DLD1 (cell line): Measurements from ENCODE around the gene AGT.
"Not testable (repeated sequence)": the region's sequence is repeated elsewhere in the genome, so short reads cannot be mapped to it uniquely, and the experiment has no call there.

Source experiments
- in situ Hi-C: cut with HindIII; loops from 2 replicates; pipeline ENCODE4 v1.10.0; 2017; ENCODE audit warnings: low sequenced_read_pairs

The AGT gene

DNA sequence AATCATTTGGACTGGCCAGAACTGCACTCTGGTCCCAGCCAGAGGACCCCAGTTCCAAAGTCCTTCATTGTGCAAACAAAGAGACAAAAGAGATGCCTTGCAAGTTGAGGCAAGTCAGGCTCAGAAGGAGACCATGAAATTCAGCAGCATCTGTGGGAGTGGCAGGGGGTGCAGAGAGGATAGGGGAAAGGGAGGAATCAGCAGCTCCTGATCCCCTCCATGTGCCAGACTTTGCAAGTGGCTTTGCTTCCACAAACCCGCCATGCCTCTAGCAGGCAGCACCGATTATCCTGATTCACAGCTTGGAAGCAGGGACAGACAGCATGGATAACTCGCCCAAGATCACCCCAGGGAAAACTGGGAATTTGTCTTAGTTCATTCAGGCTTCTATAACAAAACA, 31.1 kb upstream of the AGT start:
- in situ Hi-C loops: no loop called here

DNA sequence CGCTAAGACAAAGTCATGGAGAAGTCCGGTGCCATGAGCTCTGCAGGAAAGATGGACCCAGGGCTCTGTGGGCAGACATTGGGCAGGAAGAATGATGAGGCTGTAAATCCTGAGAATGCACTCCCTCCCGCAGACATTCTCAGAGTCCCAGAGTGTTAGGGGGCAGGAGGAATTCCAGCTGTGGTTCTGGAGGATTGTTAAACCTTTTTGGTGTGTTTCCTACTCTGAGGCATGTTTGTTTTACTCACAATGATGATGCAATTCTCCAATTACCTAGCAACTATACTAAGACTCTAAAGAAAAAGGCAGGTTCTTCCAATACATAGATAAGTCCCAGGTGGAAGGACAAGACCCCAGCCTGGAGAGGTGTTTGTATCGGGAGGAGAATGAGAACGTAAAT, 30.5 kb upstream of the AGT start:
- in situ Hi-C loops: no loop called here

DNA sequence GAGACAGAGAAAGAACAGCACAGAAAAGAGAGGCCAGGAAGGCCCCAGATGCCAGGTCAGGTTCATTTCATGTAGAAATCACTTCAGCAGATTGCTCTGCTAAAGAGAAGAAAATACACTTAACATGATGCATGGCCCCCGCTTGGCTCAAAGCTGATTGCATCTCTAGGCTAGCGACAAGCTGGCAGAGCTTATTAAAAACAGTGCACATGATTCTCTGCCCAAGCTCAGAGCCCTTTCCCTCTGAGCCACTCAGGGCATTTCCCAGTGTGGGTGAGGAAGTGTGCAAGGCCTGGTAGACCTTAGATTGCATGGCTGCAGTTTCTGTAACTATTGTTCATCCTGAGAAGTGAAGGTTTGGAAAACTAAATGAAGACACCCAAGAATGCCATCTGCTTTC, 30.0 kb upstream of the AGT start:
- in situ Hi-C loops: no loop called here

DNA sequence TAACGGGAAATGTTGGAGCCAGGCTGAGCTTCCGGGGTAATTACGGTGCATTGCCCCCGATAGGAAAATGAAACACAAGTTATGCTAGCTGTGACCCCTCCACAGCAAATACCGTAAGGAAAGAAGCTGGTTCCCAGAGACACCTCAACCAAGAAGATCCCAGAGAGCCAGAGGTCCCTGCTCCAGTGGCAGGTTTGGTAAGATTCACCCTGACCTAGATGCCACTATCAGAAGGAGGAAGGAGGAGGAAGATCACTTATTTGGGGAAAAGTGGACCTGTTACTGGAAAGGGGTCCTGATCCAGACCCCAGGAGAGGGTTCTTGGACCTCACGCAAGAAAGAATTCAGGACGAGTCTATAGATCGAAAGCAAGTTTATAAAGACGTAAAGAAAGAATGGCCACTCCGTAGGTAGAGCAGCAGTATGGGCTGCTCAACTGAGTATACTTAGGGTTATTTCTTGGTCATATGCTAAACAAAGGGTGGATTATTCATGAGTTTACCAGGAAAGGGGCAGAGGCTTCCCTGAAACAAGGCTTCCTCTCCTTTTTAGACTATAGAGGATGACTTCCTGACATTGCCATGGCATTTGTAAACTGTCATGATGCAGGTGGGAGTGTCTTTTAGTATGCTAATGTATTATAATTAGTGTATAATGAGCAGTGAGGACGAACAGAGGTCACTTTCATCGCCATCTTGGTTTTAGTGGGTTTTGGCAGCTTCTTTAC, 25.8 kb upstream of the AGT start:
- in situ Hi-C loops: no loop called here

DNA sequence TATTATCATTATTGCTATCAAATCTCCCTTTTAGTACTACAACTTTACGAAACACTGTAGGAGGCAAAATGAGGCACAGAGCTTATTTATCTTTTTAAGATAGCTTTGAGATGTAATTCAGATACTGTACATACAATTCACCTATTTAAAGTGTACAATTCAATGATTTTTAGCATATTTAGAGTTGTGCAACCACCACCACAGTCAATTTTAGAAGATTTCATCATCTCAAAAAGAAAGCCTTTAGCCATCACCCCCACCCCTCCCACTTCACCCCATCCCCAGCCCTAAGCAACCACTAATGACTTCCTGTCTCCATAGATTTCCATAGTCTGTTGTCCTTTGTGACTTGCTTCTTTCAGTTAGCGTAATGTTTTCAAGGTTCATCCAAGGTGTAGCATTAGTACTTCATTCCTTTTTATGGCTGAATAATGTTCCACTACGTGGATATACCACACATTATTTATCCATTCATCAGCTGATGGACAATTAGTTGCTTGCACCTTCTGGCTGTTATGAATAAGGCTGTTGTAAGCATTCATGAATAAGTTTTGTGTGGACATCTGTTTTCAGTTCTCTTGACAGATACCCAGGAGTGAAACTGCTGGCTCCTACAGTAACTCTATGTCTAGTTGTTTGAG, 23.8 kb upstream of the AGT start:
- in situ Hi-C loops: no loop called here

DNA sequence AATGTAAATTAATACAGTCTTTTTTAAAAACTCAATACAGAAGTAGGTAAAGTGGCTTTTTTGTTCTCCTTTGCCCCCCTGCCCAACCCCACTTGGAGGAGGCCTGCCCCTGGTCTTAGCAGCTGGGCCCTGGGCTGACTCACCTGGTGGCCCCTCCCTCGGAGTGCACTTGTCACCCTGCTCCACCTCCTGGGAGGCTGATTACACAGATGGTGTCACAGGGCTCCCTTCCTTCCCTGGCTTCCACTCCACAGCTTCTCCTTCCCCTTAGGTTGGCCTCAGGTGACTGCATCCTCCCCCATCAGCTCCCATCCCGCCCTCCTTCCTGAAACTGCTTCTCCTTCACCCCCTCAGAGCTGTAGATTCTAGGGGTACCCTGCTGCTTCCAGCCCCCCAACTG, 21.5 kb upstream of the AGT start:
- in situ Hi-C loops: no loop called here

DNA sequence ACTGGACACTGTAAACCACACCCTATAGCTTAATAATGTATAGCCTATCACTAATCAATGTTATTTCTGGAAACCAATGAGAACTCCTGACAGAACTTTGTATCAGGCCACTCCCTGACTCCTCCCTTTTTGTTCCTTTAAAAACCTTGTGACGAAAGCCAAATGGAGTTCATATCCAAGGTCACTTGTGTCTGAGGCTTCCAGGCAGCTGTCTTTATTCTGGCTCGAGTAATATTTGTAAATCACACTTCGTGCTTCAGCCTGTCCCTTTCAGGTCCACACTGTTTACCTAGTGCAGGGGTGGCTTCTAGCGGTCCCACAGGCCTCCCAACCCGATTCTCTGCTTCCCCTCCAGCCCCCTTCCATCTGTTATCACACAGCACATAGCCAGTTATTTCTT, 17.1 kb upstream of the AGT start:
- in situ Hi-C loops: no loop called here

DNA sequence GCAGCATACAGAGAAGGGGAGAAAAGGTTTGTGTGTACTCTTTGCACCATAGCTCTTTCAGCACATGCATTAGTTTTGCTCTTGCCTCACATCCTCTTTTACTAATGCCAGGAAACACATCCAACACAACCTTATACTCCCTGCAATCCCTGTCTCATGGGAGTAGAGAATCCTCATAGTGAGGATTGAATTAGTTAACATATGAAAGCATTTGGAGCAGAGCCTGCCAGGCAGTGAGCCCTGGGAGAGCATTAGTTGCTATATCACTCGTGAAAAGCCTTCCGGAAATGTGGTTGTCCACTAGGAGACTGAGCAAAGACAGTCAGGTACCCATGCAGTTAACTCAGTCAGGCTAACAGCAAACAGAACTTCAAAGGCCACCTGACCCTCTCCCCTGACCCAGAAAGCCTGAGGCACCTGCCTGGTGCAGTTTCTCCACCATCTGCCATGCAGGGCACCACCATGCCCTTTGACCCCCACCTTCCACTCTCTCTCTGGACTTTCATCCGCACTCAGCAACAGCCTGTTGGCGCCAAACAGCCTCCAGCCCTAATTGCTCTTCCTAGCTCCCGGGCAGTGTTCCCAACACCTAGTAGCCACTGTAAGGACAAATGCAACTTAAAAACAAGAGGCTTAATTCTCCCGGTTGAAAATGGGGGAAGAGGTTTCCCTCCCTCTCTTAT, 14.9 kb upstream of the AGT start:
- in situ Hi-C loops: loop anchor here (5.0 kb wide), 1 partner anchor 87 kb away; the partner anchor contains the start of gene COG2

DNA sequence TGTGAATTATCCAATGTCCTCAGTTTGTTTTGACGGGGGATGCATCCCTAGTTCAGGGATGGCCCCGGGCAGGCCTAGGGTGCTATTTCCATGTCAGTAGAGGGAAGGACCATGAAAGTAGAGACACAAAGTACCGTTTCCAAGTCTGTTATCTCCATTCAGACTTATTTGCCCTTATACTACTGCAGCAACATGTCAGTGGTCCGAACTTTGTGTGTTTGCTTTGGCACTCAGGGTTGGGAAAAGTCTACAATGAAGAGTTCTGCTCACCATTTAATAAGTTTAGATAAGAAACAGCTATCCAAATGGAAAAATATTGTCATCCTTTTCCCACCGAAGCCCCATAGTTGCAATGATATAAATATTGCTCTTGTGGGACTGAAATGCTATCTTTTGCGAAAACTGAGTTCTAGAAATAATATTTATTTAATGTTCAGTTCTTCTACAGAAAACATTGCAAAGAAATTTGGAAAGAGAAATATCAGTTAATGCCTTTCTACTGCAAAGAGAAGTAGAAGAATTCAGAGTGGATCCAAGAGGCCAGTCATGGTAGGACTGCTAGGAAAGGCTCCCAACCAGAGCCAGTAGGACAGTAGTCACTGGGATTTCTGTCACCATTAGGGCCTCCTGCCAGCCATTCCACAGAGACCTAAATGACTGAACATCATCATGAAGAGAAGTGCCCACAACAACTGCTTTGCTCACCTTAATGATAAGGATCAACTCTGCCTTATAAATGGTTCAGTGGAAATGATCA, 11.5 kb upstream of the AGT start:
- in situ Hi-C loops: loop anchor here (5.0 kb wide), 1 partner anchor 83 kb away; the partner anchor contains the start of gene COG2

DNA sequence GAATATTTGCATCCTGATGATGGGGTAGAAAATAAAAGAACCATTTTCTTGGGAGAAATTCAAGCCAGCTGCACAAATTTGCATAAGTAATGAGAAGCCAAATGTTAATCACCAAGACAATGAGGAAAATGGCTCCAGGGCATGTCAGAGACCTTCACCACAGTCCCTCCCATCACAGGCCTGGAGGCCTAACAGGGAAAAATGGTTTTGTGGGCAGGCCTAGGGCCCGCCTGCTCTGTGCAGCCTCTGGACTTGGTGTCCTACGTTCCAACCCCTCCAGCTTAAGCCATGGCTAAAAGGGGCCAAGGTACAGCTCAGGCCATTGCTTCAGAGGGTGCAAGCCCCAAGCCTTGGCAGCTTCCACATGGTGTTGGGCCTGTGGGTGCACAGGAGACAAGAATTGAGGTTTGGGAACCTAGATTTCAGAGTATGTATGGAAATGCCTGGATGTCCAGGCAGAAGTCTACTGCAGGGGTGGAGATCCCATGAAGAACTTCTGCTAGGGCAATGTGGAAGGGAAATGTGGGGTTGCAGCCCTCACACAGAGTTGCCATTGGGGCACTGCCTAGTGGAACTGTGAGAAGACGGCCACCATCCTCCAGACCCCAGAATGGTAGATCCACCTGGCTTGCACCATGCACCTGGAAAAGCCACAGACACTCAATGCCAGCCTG, 8.1 kb upstream of the AGT start:
- in situ Hi-C loops: not testable (repeated sequence)

DNA sequence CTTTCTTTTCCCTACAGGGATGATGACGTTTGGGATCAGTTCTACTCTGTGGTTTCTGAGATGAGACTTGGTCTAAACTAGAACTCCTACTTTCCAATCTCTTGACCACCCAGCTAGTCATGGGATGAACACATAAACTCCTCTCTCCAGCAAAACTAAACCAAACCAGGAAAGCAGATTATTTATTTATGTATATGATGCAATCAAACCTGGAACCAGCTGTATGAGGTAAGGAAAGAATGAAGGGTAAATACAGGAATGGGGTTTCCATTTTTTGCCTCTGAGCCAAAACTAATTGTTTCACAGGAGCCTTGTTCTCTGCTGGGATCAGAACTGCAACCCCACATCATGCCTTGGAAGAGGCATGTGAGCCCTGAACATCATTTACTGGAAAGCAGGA, 3.3 kb upstream of the AGT start:
- in situ Hi-C loops: no loop called here

DNA sequence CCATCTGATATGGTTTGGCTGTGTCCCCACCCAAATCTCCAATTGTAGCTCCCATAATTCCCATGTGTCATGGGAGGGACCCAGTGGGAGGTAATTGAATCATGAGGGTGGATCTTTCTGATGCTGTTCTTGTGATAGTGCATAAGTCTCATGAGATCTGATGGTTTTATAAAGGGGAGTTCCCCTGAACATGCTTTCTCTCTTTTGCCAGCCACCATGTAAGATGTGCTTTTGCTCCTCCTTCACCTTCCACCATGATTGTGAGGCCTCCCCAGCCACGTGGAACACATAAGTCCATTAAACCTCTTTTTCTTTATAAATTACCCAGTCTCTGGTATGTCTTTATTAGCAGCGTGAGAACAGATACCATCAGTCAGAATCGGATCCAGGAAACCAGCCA, 2.5 kb upstream of the AGT start:
- in situ Hi-C loops: not testable (repeated sequence)

DNA sequence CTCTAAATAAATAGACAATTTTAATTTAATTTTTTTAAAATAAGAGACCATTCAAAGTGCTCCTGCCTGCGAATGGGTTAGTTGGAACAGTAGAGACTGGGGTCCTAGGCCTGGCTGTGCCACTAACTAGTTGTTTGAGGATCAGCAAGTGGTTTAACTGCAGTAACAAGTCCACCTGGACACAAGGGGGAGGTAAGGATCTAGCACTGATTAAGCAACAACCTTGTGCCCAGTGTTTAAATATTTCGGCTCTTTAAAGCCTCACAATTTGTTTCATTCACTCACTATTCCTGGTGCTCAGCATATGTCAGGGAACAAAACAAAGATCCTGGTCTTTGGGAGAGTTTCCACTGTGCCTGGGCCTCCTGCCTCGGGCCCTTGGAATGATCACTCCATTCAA, 1.6 kb upstream of the AGT start:
- in situ Hi-C loops: no loop called here

DNA sequence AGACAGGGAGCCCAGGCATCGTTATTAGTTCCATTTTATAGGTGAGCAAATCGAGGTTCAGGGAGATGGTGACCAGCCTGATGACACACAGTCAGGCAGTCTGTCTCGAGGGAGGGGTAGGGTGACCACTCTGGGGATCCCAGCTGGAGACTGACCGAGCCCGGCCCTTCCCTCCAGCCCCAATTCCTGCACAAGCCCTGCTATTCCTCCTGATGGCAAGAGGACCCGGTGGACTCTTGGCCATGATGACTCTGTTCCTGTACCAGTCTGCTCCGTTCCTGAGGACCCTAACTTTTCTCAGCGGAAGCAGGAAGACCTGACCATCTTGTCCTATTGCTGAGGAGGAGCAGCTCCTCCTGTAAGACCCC, 391 bp downstream of the AGT start:
- in situ Hi-C loops: no loop called here

DNA sequence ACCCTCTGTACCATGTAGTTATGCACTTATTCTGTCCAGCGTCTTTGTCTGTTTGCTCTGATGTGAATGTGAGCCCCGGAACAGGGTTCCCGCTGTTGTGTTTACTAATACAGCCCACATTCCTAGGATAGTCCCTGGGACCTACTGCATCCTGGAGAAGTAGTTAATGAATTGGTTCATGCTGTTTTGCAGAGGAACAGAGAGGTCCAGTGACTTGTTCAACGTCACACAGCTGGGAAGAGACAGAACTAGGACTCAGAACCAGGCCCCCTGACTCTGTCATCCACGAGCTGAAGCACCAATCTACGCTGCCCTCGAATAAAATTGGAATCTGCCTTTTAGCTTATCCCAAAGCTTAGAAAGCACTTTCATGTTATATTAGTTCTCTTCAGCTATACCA, 784 bp downstream of the AGT start:
- in situ Hi-C loops: no loop called here

DNA sequence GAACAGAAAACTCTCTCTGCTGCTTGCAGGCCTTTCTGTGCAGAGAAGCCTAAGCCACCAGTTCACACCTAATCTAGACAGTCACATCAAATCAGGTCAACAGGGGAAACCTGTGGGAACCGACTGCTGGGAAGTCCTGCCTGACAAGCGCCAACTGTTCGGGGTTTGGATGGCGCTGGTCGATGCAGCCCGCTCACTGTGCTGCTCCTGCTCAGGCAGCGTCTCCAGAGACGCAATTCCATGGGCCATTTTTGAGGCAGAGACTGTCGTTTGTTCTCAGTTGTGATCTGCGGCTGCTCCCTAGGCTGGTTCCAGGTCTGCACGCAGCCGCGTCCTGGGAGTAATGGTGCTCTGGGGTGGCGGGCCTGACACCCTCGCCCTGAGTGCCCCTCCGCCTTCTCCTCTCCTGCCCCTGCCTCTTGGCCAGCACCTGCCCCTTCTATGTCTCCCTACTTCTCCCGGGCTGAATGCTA, 1.4 kb downstream of the AGT start:
- in situ Hi-C loops: no loop called here

DNA sequence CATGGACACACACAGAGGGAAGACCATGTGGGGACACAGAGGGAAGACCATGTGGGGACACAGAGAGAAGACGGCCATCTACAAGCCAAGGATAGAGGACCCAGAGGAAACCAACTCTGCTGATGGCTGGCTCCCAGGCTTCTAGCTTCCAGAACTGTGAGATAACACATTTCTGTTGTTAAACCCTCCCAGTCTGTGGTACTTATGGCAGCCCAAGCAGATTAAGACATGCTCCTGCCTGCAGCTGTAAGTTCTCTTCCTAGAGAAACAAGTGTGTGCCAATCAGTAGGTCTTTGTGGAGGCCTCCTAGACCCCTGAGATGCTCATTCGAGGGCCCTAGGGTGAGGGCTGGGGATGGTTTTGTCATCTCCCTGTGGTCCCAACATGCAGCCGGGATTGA, 2.7 kb downstream of the AGT start:
- in situ Hi-C loops: no loop called here

DNA sequence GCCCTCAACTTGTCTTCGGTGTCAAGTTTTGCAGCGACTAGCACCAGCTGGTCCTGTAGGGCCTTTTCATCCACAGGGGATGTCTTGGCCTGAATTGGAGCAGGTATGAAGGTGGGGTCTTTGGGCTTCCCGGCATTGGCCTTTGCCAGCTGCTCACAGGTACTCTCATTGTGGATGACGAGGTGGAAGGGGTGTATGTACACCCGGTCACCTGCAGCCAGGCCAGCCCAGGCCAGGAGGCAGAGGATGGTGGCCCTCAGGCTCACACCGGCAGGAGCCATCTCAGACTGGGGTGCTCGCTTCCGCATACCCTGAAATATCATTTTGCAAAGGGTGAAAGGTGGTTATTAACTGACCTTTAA, 3.4 kb downstream of the AGT start:
- in situ Hi-C loops: no loop called here

DNA sequence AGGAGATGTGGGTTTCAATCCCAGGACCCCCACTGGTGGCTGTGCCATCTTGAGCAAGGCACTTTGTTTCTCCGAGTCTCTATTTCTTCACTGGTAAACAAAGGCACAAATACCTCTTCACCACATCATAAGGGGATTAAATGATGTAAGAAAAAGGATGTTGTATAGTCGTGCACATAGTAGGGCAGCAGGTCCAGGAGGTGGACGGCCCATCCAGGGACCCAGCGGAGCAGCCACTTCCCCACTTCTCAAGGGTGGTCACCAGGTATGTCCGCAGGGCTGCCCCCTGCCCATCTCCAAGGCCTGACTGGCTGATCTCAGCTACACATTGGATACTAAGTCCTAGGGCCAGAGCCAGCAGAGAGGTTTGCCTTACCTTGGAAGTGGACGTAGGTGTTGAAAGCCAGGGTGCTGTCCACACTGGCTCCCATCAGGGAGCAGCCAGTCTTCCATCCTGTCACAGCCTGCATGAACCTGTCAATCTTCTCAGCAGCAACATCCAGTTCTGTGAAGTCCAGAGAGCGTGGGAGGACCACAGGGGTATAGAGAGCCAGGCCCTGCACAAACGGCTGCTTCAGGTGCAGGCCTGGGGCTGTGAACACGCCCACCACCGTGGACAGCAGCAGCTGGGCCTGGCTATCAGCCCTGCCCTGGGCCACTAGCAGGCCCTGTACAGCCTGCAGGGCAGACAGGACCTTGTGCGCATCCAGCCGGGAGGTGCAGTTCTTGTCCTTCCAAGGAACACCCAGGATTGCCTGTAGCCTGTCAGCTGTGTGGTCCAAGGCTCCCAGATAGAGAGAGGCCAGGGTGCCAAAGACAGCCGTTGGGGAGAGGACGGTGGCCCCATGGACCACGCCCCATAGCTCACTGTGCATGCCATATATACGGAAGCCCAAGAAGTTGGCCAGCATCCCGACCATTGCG, 4.0 kb downstream of the AGT start:
- in situ Hi-C loops: no loop called here
